WERI-Rb-1 (cell line): ENCODE measurements around the gene CAMK4.

Experiments
- DNase-seq: peaks from one replicate; pipeline ENCODE4 v3.0.0-alpha.2; 2020
- H3K27ac ChIP-seq: fragments of 250-450 bp; sonication (Bioruptor Pico); 2 replicates; pipeline ENCODE4 v1.5.1; 2020; ENCODE audit warnings: mild to moderate bottlenecking, moderate library complexity
- H3K27me3 ChIP-seq: fragments of 250-450 bp; sonication (Bioruptor Pico); 2 replicates; pipeline ENCODE4 v1.5.1; 2021; ENCODE audit warnings: mild to moderate bottlenecking, low read depth, moderate library complexity; ENCODE audit not compliant: insufficient read depth, severe bottlenecking
- H3K36me3 ChIP-seq: fragments of 250-450 bp; sonication (Bioruptor Pico); 2 replicates; pipeline ENCODE4 v1.5.1; 2020; ENCODE audit warnings: mild to moderate bottlenecking, moderate library complexity
- H3K4me3 ChIP-seq: 2 replicates; pipeline ENCODE4 v1.5.1; 2011; ENCODE audit warnings: low read depth, mild to moderate bottlenecking, control low read depth, low read length
- H3K9me3 ChIP-seq: fragments of 250-450 bp; sonication (Bioruptor Pico); 2 replicates; pipeline ENCODE4 v1.5.1; 2021; ENCODE audit warnings: mild to moderate bottlenecking, moderate library complexity; ENCODE audit not compliant: severe bottlenecking
- TF ChIP-seq, protein P1 (sequence below): IDR thresholded peaks from 2 replicates; pipeline ENCODE4 v1.5.1; 2011; ENCODE audit warnings: low read depth, mild to moderate bottlenecking, control low read depth, inconsistent platforms, low read length

The CAMK4 gene

DNA sequence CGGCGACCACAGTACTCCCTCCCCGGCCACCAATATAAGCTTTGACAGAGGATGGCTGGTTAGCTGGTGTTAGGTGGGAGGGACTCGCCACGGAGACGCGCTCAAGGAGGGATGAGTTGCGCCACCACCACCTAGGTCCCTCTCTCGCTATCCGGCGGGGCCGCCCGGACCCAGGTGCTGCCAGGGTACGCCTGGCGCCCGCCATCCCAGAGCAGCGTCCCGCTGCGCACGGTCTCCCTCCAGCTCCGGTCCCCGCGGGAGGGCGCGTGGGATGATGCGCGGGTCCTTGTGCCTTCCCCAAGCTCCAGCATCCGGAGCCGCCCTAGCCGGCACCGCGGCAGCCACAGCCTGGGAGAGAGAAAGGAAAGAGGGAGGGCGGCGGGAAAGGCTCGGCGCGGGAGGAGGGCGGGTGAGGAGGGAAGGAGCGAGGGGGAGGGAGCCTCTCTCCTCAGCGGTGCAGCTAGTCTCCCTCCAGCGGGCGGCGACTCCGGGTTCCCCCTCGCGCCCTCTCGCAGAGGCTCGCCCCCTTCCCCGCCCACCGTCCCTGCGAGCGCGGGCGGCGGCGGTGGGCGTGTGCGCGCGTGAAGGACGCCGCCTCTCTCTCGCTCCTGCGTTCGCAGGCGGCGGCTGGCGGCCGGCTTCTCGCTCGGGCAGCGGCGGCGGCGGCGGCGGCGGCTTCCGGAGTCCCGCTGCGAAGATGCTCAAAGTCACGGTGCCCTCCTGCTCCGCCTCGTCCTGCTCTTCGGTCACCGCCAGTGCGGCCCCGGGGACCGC, at the start of gene CAMK4:
Gene CAMK4, plus strand, starts transcription at position 598 of the 774 bp plus-strand sequence. Its CDS starts 100 bp downstream, at position 698.
- Histone ChIP-seq H3K27ac (peak within 1 kb of the TSS; percentile 77), H3K9me3 (no peaks in the 10 kb centered on the region), H3K4me3 (peak within 1 kb of the TSS; percentile 91), H3K36me3 (no peaks in the 10 kb centered on the region), H3K27me3 (no peaks in the 10 kb centered on the region)
- TF ChIP-seq, protein P1, sequence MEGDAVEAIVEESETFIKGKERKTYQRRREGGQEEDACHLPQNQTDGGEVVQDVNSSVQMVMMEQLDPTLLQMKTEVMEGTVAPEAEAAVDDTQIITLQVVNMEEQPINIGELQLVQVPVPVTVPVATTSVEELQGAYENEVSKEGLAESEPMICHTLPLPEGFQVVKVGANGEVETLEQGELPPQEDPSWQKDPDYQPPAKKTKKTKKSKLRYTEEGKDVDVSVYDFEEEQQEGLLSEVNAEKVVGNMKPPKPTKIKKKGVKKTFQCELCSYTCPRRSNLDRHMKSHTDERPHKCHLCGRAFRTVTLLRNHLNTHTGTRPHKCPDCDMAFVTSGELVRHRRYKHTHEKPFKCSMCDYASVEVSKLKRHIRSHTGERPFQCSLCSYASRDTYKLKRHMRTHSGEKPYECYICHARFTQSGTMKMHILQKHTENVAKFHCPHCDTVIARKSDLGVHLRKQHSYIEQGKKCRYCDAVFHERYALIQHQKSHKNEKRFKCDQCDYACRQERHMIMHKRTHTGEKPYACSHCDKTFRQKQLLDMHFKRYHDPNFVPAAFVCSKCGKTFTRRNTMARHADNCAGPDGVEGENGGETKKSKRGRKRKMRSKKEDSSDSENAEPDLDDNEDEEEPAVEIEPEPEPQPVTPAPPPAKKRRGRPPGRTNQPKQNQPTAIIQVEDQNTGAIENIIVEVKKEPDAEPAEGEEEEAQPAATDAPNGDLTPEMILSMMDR = peak; percentile 36
- peak; percentile 93 for DNase-seq

DNA sequence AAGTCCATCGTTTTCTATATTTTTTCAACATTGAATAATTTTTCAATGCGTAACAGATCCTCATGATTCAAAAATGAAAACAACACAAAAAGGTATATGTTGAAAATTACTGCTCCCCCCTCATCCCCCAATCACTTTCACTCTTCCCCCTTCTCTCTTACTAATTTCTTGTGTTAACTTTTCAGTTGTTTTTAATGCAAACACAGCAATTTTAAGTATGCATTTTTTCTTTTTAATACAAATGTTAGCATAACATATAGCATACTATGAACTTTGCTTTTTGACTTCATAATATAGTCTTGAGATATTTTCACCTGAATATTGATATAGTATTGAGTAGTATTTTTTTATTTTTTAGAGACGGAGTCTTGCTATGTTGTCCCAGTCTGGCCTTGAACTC, 41.1 kb upstream of the CAMK4 start:
- Histone ChIP-seq H3K27ac (no peak overlapping the region), H3K36me3 (no peaks in the 10 kb centered on the region), H3K9me3 (no peaks in the 10 kb centered on the region), H3K4me3 (no peak overlapping the region), H3K27me3 (no peaks in the 10 kb centered on the region)
- DNase-seq = no peak
- TF ChIP-seq, protein P1 = no peak

DNA sequence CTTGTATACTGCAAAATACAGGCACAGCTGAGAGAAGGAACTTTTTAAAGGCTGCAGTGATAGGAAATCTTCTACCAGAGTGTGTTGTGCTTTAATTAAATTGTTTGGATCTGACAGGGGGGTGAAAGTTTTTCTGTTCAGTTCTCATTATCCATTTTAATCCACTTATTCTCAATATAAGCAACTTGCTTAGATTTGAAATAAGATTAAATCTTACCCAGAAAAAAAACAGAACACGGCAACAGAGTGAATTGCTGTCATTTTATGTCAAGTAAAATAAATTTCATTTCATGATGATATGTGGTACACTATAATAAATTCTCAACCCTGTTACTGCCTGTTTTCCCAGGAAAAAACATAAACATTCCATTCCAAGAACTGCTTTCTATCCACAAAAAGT, 37.1 kb upstream of the CAMK4 start:
- no peak for DNase-seq
- no peaks in the 10 kb centered on the region for H3K27me3 ChIP-seq
- H3K36me3 ChIP-seq = no peaks in the 10 kb centered on the region
- no peak overlapping the region for H3K4me3 ChIP-seq
- TF ChIP-seq, protein P1 = no peak
- no peak overlapping the region for H3K27ac ChIP-seq
- H3K9me3 ChIP-seq = no peaks in the 10 kb centered on the region

DNA sequence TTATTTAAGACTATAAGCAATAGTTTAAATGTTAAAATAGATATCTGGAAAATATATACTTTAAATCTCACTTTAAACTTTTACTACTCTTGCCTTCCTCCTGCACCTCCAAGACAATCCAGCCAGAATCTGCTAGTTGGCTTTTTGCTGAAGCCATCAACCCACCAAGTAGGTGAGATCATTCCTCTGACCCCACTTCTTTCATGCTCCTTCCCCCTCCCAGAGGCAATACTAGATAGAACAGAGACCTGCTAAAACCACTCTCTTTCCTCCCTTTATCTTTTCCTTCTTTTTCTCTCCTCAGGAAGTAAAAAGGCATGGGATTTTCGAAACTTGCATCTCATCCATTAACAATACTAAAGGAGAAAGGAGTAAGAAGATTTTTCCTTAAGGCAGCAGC, 30.1 kb upstream of the CAMK4 start:
- Histone ChIP-seq H3K36me3 (no peaks in the 10 kb centered on the region), H3K9me3 (no peaks in the 10 kb centered on the region), H3K4me3 (no peak overlapping the region), H3K27ac (no peak overlapping the region), H3K27me3 (no peaks in the 10 kb centered on the region)
- TF ChIP-seq, protein P1 = no peak
- DNase-seq = no peak

DNA sequence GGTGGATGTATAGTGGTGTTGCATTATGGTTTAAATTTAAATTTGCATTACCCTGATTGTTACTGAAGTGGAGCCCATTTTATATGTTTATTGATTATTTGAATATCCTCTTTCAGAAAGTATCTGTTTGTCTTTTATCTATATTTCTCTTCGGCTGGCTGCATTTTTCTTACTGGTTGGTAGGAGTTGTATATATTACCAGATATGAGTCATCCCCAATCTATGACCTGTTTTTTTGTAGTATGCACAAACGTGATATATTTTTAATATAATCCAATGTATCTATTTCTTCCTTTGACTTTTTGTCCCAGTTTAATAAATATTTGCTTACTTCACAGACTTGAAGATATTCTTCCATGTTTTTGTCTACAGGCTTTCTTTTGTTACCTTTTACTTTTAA, 29.3 kb upstream of the CAMK4 start:
- Histone ChIP-seq H3K27me3 (no peaks in the 10 kb centered on the region), H3K4me3 (no peak overlapping the region), H3K27ac (no peak overlapping the region), H3K9me3 (no peaks in the 10 kb centered on the region), H3K36me3 (no peaks in the 10 kb centered on the region)
- DNase-seq = no peak
- TF ChIP-seq, protein P1 = no peak

DNA sequence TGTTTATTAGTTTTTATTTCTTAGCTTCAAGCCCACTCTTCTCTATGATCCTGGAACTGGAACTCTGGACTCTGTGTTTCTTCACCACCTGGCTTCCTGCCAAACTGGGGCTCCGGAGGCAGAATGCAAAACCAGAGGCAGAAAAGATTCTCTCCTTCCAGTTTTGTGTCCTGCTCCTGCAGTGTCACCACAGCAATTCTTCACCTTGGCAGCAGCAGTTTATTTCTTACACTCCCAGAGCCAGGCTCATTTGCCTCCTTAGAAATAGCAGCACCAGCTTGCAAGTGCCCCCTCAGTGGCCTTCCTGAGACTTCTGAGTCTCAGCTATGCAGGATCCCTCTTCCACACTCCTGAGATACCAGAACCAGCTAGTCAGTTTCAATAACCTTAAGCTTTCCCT, 26.7 kb upstream of the CAMK4 start:
- Histone ChIP-seq H3K27ac (no peak overlapping the region), H3K9me3 (no peaks in the 10 kb centered on the region), H3K27me3 (no peaks in the 10 kb centered on the region), H3K4me3 (no peak overlapping the region), H3K36me3 (no peaks in the 10 kb centered on the region)
- TF ChIP-seq, protein P1 = no peak
- peak; percentile 6 for DNase-seq
